A673 (cell line): ENCODE measurements around the gene ATRN.

Source experiments
- CTCF ChIP-seq: fragments of 300-800, 200-600 bp; sonication (generic); conservative IDR thresholded peaks from 2 replicates; pipeline ENCODE4 v1.5.1; 2017; ENCODE audit warnings: low read depth, mild to moderate bottlenecking, antibody characterized with exemption, low read length, moderate library complexity, mixed read lengths
- EZH2 ChIP-seq: fragments of 200-600 bp; sonication (generic); IDR thresholded peaks from 2 replicates; pipeline ENCODE4 v1.6.1; 2017; ENCODE audit warnings: borderline replicate concordance, low read depth, mild to moderate bottlenecking, mixed read lengths, antibody characterized with exemption, low read length; ENCODE audit not compliant: poor library complexity, severe bottlenecking

- TF ChIP-seq CTCF: no peak
- no peak for TF ChIP-seq EZH2
These were observed 24.0 kb upstream of the ATRN start for GRCh38 chr20:3446779-3447178.
